Stimulated activated CD8-positive, alpha-beta memory T cell treated with anti-CD3 and anti-CD28 coated beads, Interleukin-12 subunit alpha, Interleukin-12 subunit beta, amount 100 ng/mL, for 1 hour (primary cell): ENCODE data around the gene NR3C2.
A peak's percentile ranks its signal among the peaks of the same experiment; 100 is the strongest.

Source experiments
- DNase-seq: peaks from one replicate; pipeline ENCODE4 v3.0.0-alpha.2; 2020; ENCODE audit warnings: low read depth

The NR3C2 gene

GRCh38 chr4:148056879-148057278 is 385.3 kb downstream of the NR3C2 start:
- DNase-seq: peak; percentile 38

GRCh38 chr4:148055844-148056243 is 386.4 kb downstream of the NR3C2 start:
- DNase-seq: no peak

GRCh38 chr4:148054275-148054674 is 387.9 kb downstream of the NR3C2 start:
- DNase-seq: no peak

- DNase-seq: no peak
These were observed 388.8 kb downstream of the NR3C2 start for GRCh38 chr4:148053298-148054003.

GRCh38 chr4:148052448-148052847 is 389.8 kb downstream of the NR3C2 start:
- DNase-seq: no peak

- no peak for DNase-seq
These were observed 390.8 kb downstream of the NR3C2 start for GRCh38 chr4:148051403-148051802.

GRCh38 chr4:148048598-148048997 is 393.6 kb downstream of the NR3C2 start:
- DNase-seq: no peak

- DNase-seq: no peak
These were observed 397.3 kb downstream of the NR3C2 start for GRCh38 chr4:148044912-148045352.

- no peak for DNase-seq
These were observed 397.9 kb downstream of the NR3C2 start for GRCh38 chr4:148044089-148044911.

GRCh38 chr4:148041606-148042329 is 400.4 kb downstream of the NR3C2 start:
- DNase-seq: no peak

GRCh38 chr4:148034813-148035212 is 407.4 kb downstream of the NR3C2 start:
- DNase-seq: no peak

GRCh38 chr4:148030193-148030873 is 411.9 kb downstream of the NR3C2 start:
- DNase-seq: no peak

GRCh38 chr4:148029781-148030180 is 412.4 kb downstream of the NR3C2 start:
- DNase-seq: no peak
